ENCODE results near the gene MED14.

DNA sequence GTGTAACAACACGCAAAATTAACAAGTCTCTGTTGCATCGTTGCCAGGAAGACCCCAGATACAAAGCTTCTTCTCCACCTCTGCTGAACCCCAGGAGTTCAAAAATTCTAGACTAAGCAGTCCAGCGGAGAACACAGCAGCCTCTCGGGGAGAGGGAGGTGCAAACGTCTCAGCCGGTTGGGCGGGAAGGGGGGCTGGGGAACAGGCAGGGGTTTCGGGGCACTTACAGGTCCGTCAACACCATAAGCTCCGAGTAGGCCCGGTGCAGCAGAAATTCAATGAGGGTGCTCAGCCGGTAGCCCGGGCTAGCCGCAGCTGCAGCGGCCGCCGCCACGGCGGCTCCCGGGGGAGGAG lies 394 bp downstream of the MED14 start:
- TF ChIP-seq POLR2A (IDR thresholded peaks at IDR 0.05; ENCODE audit: low read depth, low read length) (no peak), BHLHE40 (IDR thresholded peaks at IDR 0.05; ENCODE audit: low read depth, low read length) (no peak), RFX5 (IDR thresholded peaks at IDR 0.05; ENCODE audit: low read depth, low read length) (no peak), MXI1 (IDR thresholded peaks at IDR 0.05; ENCODE audit: borderline replicate concordance, low read depth, low read length) (no peak), MAZ (IDR thresholded peaks at IDR 0.05; ENCODE audit: borderline replicate concordance, low read depth, low read length) (no peak), MAFK (IDR thresholded peaks at IDR 0.05; ENCODE audit: low read depth, low read length) (no peak), CEBPB (IDR thresholded peaks at IDR 0.05; ENCODE audit: low read depth, low read length) (no peak)
- TF ChIP-seq, protein P1, sequence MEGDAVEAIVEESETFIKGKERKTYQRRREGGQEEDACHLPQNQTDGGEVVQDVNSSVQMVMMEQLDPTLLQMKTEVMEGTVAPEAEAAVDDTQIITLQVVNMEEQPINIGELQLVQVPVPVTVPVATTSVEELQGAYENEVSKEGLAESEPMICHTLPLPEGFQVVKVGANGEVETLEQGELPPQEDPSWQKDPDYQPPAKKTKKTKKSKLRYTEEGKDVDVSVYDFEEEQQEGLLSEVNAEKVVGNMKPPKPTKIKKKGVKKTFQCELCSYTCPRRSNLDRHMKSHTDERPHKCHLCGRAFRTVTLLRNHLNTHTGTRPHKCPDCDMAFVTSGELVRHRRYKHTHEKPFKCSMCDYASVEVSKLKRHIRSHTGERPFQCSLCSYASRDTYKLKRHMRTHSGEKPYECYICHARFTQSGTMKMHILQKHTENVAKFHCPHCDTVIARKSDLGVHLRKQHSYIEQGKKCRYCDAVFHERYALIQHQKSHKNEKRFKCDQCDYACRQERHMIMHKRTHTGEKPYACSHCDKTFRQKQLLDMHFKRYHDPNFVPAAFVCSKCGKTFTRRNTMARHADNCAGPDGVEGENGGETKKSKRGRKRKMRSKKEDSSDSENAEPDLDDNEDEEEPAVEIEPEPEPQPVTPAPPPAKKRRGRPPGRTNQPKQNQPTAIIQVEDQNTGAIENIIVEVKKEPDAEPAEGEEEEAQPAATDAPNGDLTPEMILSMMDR (conservative IDR thresholded peaks at IDR 0.05; ENCODE audit: low read depth, low read length), result no peak
- TF ChIP-seq, protein P2, sequence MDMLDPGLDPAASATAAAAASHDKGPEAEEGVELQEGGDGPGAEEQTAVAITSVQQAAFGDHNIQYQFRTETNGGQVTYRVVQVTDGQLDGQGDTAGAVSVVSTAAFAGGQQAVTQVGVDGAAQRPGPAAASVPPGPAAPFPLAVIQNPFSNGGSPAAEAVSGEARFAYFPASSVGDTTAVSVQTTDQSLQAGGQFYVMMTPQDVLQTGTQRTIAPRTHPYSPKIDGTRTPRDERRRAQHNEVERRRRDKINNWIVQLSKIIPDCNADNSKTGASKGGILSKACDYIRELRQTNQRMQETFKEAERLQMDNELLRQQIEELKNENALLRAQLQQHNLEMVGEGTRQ (IDR thresholded peaks at IDR 0.05; ENCODE audit: low read depth, low read length), result no peak
- TF ChIP-seq, protein P3, sequence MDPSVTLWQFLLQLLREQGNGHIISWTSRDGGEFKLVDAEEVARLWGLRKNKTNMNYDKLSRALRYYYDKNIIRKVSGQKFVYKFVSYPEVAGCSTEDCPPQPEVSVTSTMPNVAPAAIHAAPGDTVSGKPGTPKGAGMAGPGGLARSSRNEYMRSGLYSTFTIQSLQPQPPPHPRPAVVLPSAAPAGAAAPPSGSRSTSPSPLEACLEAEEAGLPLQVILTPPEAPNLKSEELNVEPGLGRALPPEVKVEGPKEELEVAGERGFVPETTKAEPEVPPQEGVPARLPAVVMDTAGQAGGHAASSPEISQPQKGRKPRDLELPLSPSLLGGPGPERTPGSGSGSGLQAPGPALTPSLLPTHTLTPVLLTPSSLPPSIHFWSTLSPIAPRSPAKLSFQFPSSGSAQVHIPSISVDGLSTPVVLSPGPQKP (IDR thresholded peaks at IDR 0.05; ENCODE audit: borderline replicate concordance, low read depth, low read length), result no peak

All from IMR-90 (cell line).